HEK293 (cell line): ENCODE data around the gene LRCH4.

Experiments
- EGR2 ChIP-seq: fragments of 450-650 bp; formaldehyde crosslinking; IDR thresholded peaks from 2 replicates; pipeline ENCODE4 v1.5.1; 2016; ENCODE audit warnings: low read depth, missing biosample characterization, missing genetic modification characterization
- HOXD13 ChIP-seq: sonication (generic); formaldehyde crosslinking; IDR thresholded peaks from 2 replicates; pipeline ENCODE4 v1.8.0; 2022; ENCODE audit warnings: missing genetic modification reagents, borderline replicate concordance
- KLF10 ChIP-seq: fragments of 450-650 bp; IDR thresholded peaks from 2 replicates; pipeline ENCODE4 v1.5.1; 2018; ENCODE audit warnings: missing biosample characterization, mild to moderate bottlenecking, missing genetic modification characterization
- KLF8 ChIP-seq: fragments of 450-650 bp; formaldehyde crosslinking; IDR thresholded peaks from 2 replicates; pipeline ENCODE4 v1.5.1; 2016; ENCODE audit warnings: missing biosample characterization, missing genetic modification characterization
- KLF9 ChIP-seq: fragments of 450-650 bp; formaldehyde crosslinking; IDR thresholded peaks from 2 replicates; pipeline ENCODE4 v1.5.1; 2016; ENCODE audit warnings: missing biosample characterization, missing genetic modification characterization, low read depth
- OSR2 ChIP-seq: fragments of 450-650 bp; formaldehyde crosslinking; IDR thresholded peaks from 2 replicates; pipeline ENCODE4 v1.5.1; 2016; ENCODE audit warnings: missing biosample characterization, missing genetic modification characterization
- OVOL3 ChIP-seq: fragments of 450-650 bp; formaldehyde crosslinking; IDR thresholded peaks from 2 replicates; pipeline ENCODE4 v1.5.1; 2016; ENCODE audit warnings: missing biosample characterization, missing genetic modification characterization
- ZBTB7A ChIP-seq: fragments of 450-650 bp; formaldehyde crosslinking; IDR thresholded peaks from 2 replicates; pipeline ENCODE4 v1.5.1; 2016; ENCODE audit warnings: low read depth, missing biosample characterization, missing genetic modification characterization
- ZEB2 ChIP-seq: fragments of 450-650 bp; formaldehyde crosslinking; IDR thresholded peaks from 2 replicates; pipeline ENCODE4 v1.5.1; 2016; ENCODE audit warnings: missing biosample characterization, missing genetic modification characterization
- ZFP69B ChIP-seq: fragments of 450-650 bp; formaldehyde crosslinking; IDR thresholded peaks from 2 replicates; pipeline ENCODE4 v1.5.1; 2016; ENCODE audit warnings: missing biosample characterization, missing genetic modification characterization
- ZNF10 ChIP-seq: fragments of 450-650 bp; formaldehyde crosslinking; IDR thresholded peaks from 2 replicates; pipeline ENCODE4 v1.5.1; 2017; ENCODE audit warnings: missing biosample characterization, missing genetic modification characterization
- ZNF184 ChIP-seq: fragments of 450-650 bp; IDR thresholded peaks from 2 replicates; pipeline ENCODE4 v1.5.1; 2018; ENCODE audit warnings: missing biosample characterization, mild to moderate bottlenecking, missing genetic modification characterization
- ZNF600 ChIP-seq: fragments of 450-650 bp; formaldehyde crosslinking; IDR thresholded peaks from 2 replicates; pipeline ENCODE4 v1.5.1; 2016; ENCODE audit warnings: missing biosample characterization, missing genetic modification characterization
- ZNF792 ChIP-seq: fragments of 450-650 bp; formaldehyde crosslinking; IDR thresholded peaks from 2 replicates; pipeline ENCODE4 v1.5.1; 2016; ENCODE audit warnings: missing biosample characterization, missing genetic modification characterization
- ZNF837 ChIP-seq: fragments of 450-650 bp; formaldehyde crosslinking; IDR thresholded peaks from 2 replicates; pipeline ENCODE4 v1.5.1; 2016; ENCODE audit warnings: missing biosample characterization, missing genetic modification characterization
- ZNF843 ChIP-seq: fragments of 450-650 bp; formaldehyde crosslinking; IDR thresholded peaks from 2 replicates; pipeline ENCODE4 v1.5.1; 2016; ENCODE audit warnings: missing biosample characterization, missing genetic modification characterization
- TF ChIP-seq, protein P1 (sequence below): fragments of 450-650 bp; formaldehyde crosslinking; IDR thresholded peaks from 2 replicates; pipeline ENCODE4 v1.5.1; 2017; ENCODE audit warnings: missing biosample characterization, missing genetic modification characterization
- TF ChIP-seq, protein P2 (sequence below): fragments of 450-650 bp; formaldehyde crosslinking; IDR thresholded peaks from 2 replicates; pipeline ENCODE4 v1.5.1; 2017; ENCODE audit warnings: missing biosample characterization, missing genetic modification characterization
- TF ChIP-seq, protein P3 (sequence below): fragments of 450-650 bp; formaldehyde crosslinking; IDR thresholded peaks from 2 replicates; pipeline ENCODE4 v1.5.1; 2016; ENCODE audit warnings: missing biosample characterization, missing genetic modification characterization
- TF ChIP-seq, protein P4 (sequence below): fragments of 450-650 bp; formaldehyde crosslinking; IDR thresholded peaks from 2 replicates; pipeline ENCODE4 v1.5.1; 2016; ENCODE audit warnings: missing biosample characterization, missing genetic modification characterization
- TF ChIP-seq, protein P5 (sequence below): fragments of 450-650 bp; formaldehyde crosslinking; IDR thresholded peaks from 2 replicates; pipeline ENCODE4 v1.5.1; 2016; ENCODE audit warnings: missing biosample characterization, missing genetic modification characterization
- TF ChIP-seq, protein P6 (sequence below): fragments of 450-650 bp; formaldehyde crosslinking; IDR thresholded peaks from 2 replicates; pipeline ENCODE4 v1.5.1; 2016; ENCODE audit warnings: missing biosample characterization, missing genetic modification characterization
- TF ChIP-seq, protein P7 (sequence below): fragments of 450-650 bp; formaldehyde crosslinking; IDR thresholded peaks from 2 replicates; pipeline ENCODE4 v1.5.1; 2016; ENCODE audit warnings: missing biosample characterization, missing genetic modification characterization
- TF ChIP-seq, protein P8 (sequence below): fragments of 450-650 bp; formaldehyde crosslinking; IDR thresholded peaks from 2 replicates; pipeline ENCODE4 v1.5.1; 2016; ENCODE audit warnings: missing biosample characterization, missing genetic modification characterization
- TF ChIP-seq, protein P9 (sequence below): fragments of 450-650 bp; formaldehyde crosslinking; IDR thresholded peaks from 2 replicates; pipeline ENCODE4 v1.5.1; 2017; ENCODE audit warnings: missing biosample characterization, mild to moderate bottlenecking, missing genetic modification characterization, moderate library complexity

The LRCH4 gene

DNA sequence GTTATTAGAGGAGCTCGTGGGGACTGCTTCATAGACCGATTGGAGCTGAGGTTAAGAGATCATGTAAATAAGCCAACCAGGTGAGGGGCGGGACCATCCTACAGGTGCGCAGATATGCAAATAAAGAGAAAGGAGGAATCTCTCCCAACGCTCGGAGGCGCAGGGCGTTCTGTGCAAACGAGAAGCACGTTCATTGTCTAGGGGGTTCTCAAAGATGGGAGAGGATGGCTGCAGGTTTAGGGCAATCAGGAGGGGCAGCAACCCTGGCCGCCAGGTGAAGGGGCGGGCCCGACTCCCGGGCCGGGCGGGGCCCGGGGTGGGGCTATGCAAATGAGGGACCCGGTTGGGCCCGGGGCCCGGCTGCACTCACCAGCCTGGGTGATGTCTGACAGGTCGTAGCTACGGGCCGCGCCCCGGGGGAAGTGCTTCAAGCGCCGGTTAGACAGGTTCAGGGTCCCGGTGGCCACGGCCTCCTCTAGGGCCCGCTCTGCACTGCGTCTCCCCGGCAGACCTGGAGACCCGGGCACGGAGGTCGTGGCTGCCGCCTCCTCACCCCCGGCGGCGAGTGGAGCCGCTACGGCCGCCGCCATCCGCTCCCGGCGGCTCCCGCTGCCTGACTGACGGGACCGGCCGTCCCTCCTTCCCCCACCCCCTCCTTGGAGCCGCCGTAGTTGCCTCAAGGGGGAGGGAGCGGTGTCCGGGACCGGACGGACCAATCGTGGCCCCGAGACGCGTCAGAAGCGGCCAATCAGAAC is at the start of gene LRCH4 (continued):
- TF ChIP-seq, protein P1, sequence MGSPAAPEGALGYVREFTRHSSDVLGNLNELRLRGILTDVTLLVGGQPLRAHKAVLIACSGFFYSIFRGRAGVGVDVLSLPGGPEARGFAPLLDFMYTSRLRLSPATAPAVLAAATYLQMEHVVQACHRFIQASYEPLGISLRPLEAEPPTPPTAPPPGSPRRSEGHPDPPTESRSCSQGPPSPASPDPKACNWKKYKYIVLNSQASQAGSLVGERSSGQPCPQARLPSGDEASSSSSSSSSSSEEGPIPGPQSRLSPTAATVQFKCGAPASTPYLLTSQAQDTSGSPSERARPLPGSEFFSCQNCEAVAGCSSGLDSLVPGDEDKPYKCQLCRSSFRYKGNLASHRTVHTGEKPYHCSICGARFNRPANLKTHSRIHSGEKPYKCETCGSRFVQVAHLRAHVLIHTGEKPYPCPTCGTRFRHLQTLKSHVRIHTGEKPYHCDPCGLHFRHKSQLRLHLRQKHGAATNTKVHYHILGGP (tag by site-specific recombination), result no peak
- TF ChIP-seq, protein P2, sequence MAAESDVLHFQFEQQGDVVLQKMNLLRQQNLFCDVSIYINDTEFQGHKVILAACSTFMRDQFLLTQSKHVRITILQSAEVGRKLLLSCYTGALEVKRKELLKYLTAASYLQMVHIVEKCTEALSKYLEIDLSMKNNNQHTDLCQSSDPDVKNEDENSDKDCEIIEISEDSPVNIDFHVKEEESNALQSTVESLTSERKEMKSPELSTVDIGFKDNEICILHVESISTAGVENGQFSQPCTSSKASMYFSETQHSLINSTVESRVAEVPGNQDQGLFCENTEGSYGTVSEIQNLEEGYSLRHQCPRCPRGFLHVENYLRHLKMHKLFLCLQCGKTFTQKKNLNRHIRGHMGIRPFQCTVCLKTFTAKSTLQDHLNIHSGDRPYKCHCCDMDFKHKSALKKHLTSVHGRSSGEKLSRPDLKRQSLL (tag by site-specific recombination), result peak; percentile 93; the same call in 1 of the 2 replicates
- TF ChIP-seq, protein P3, sequence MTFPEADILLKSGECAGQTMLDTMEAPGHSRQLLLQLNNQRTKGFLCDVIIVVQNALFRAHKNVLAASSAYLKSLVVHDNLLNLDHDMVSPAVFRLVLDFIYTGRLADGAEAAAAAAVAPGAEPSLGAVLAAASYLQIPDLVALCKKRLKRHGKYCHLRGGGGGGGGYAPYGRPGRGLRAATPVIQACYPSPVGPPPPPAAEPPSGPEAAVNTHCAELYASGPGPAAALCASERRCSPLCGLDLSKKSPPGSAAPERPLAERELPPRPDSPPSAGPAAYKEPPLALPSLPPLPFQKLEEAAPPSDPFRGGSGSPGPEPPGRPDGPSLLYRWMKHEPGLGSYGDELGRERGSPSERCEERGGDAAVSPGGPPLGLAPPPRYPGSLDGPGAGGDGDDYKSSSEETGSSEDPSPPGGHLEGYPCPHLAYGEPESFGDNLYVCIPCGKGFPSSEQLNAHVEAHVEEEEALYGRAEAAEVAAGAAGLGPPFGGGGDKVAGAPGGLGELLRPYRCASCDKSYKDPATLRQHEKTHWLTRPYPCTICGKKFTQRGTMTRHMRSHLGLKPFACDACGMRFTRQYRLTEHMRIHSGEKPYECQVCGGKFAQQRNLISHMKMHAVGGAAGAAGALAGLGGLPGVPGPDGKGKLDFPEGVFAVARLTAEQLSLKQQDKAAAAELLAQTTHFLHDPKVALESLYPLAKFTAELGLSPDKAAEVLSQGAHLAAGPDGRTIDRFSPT (tag by site-specific recombination), result peak; percentile 49; the same call in 1 of the 2 replicates
- TF ChIP-seq ZNF600 (tag by site-specific recombination), result peak; percentile 63
- TF ChIP-seq, protein P4, sequence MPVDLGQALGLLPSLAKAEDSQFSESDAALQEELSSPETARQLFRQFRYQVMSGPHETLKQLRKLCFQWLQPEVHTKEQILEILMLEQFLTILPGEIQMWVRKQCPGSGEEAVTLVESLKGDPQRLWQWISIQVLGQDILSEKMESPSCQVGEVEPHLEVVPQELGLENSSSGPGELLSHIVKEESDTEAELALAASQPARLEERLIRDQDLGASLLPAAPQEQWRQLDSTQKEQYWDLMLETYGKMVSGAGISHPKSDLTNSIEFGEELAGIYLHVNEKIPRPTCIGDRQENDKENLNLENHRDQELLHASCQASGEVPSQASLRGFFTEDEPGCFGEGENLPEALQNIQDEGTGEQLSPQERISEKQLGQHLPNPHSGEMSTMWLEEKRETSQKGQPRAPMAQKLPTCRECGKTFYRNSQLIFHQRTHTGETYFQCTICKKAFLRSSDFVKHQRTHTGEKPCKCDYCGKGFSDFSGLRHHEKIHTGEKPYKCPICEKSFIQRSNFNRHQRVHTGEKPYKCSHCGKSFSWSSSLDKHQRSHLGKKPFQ (tag by site-specific recombination), result peak; percentile 28; the same call in 1 of the 2 replicates
- TF ChIP-seq EGR2, result no peak
- no peak for TF ChIP-seq HOXD13 (CRISPR knock-in tag)
- TF ChIP-seq, protein P5, sequence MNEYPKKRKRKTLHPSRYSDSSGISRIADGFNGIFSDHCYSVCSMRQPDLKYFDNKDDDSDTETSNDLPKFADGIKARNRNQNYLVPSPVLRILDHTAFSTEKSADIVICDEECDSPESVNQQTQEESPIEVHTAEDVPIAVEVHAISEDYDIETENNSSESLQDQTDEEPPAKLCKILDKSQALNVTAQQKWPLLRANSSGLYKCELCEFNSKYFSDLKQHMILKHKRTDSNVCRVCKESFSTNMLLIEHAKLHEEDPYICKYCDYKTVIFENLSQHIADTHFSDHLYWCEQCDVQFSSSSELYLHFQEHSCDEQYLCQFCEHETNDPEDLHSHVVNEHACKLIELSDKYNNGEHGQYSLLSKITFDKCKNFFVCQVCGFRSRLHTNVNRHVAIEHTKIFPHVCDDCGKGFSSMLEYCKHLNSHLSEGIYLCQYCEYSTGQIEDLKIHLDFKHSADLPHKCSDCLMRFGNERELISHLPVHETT (tag by site-specific recombination), result peak; percentile 83; the same call in 1 of the 2 replicates
- peak; percentile 89 for TF ChIP-seq KLF8 (tag by site-specific recombination)
- TF ChIP-seq KLF9 (tag by site-specific recombination), result peak; percentile 81
- peak; percentile 98 for TF ChIP-seq ZBTB7A
- TF ChIP-seq OSR2 (tag by site-specific recombination), result peak; percentile 52; the same call in 1 of the 2 replicates
- TF ChIP-seq, protein P6, sequence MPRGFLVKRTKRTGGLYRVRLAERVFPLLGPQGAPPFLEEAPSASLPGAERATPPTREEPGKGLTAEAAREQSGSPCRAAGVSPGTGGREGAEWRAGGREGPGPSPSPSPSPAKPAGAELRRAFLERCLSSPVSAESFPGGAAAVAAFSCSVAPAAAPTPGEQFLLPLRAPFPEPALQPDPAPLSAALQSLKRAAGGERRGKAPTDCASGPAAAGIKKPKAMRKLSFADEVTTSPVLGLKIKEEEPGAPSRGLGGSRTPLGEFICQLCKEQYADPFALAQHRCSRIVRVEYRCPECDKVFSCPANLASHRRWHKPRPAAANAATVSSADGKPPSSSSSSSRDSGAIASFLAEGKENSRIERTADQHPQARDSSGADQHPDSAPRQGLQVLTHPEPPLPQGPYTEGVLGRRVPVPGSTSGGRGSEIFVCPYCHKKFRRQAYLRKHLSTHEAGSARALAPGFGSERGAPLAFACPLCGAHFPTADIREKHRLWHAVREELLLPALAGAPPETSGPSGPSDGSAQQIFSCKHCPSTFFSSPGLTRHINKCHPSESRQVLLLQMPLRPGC, result peak; percentile 88
- TF ChIP-seq ZFP69B (tag by site-specific recombination), result peak; percentile 87
- TF ChIP-seq ZNF843, result peak; percentile 82
- TF ChIP-seq ZNF837 (tag by site-specific recombination), result 0 out of 2 replicates have a peak, but pooled peaks have one; percentile 56
- TF ChIP-seq, protein P7, sequence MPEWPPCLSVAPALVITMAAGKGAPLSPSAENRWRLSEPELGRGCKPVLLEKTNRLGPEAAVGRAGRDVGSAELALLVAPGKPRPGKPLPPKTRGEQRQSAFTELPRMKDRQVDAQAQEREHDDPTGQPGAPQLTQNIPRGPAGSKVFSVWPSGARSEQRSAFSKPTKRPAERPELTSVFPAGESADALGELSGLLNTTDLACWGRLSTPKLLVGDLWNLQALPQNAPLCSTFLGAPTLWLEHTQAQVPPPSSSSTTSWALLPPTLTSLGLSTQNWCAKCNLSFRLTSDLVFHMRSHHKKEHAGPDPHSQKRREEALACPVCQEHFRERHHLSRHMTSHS (tag by site-specific recombination), result no peak
- TF ChIP-seq, protein P8, sequence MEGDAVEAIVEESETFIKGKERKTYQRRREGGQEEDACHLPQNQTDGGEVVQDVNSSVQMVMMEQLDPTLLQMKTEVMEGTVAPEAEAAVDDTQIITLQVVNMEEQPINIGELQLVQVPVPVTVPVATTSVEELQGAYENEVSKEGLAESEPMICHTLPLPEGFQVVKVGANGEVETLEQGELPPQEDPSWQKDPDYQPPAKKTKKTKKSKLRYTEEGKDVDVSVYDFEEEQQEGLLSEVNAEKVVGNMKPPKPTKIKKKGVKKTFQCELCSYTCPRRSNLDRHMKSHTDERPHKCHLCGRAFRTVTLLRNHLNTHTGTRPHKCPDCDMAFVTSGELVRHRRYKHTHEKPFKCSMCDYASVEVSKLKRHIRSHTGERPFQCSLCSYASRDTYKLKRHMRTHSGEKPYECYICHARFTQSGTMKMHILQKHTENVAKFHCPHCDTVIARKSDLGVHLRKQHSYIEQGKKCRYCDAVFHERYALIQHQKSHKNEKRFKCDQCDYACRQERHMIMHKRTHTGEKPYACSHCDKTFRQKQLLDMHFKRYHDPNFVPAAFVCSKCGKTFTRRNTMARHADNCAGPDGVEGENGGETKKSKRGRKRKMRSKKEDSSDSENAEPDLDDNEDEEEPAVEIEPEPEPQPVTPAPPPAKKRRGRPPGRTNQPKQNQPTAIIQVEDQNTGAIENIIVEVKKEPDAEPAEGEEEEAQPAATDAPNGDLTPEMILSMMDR (tag by site-specific recombination), result peak; percentile 47; the same call in 1 of the 2 replicates
- no peak for TF ChIP-seq ZNF792 (tag by site-specific recombination)
- TF ChIP-seq KLF10 (tag by site-specific recombination), result peak; percentile 89
- TF ChIP-seq OVOL3 (tag by site-specific recombination), result peak; percentile 89
- 0 out of 2 replicates have a peak, but pooled peaks have one; percentile 56 for TF ChIP-seq ZNF10 (tag by site-specific recombination)
- TF ChIP-seq ZEB2 (tag by site-specific recombination), result peak; percentile 95
- TF ChIP-seq, protein P9, sequence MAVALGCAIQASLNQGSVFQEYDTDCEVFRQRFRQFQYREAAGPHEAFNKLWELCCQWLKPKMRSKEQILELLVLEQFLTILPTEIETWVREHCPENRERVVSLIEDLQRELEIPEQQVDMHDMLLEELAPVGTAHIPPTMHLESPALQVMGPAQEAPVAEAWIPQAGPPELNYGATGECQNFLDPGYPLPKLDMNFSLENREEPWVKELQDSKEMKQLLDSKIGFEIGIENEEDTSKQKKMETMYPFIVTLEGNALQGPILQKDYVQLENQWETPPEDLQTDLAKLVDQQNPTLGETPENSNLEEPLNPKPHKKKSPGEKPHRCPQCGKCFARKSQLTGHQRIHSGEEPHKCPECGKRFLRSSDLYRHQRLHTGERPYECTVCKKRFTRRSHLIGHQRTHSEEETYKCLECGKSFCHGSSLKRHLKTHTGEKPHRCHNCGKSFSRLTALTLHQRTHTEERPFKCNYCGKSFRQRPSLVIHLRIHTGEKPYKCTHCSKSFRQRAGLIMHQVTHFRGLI (tag by site-specific recombination), result peak; percentile 64; the same call in 1 of the 2 replicates
- no peak; the same call in 1 of the 2 replicates for TF ChIP-seq ZNF184 (tag by site-specific recombination)
